ENCODE results near the gene FAM13C.

Gene FAM13C

DNA sequence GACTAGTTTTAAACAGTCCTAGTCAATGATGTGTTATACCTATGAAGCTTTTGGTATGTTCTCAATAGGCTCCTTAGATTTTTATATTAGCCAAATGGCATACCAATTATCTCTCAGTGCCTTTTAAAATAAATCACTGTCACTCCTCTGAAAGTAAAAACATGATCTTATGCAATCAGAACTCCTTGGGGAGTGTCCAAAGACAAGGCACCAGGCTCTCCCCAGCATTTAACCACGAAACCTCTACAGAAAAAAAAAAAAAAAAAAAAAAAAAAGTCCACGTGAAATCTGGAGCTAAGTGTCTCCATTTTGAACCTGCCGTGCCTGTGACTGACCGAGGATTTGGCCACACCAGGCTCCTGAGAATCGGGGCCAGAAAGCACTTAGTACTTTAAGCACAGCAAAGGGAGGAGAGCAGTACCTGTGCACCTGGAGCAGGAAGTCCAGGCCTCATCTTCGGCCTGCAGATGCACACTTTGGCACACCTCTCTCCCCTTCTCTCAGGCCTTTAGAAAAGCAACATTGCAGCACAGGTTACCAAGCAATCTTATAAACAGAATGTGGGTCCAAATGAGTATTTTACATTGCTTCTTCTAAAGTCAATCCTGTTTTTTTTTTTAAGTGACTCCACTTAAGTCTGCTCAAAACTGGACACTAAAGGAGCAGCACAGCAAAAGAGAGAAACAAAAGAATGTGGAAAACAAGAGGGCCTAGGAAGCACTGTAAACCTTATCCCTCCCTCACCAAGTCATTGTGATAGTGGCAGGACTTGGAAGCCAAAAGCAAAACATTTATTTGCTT, 1.5 kb downstream of the FAM13C start:
- no peak for DNase-seq

- DNase-seq, result no peak
Measured at GRCh38 chr10:59358576-59358975, 3.8 kb downstream of the FAM13C start.

GRCh38 chr10:59354434-59354833, 7.9 kb downstream of the FAM13C start:
- no peak for DNase-seq

DNA sequence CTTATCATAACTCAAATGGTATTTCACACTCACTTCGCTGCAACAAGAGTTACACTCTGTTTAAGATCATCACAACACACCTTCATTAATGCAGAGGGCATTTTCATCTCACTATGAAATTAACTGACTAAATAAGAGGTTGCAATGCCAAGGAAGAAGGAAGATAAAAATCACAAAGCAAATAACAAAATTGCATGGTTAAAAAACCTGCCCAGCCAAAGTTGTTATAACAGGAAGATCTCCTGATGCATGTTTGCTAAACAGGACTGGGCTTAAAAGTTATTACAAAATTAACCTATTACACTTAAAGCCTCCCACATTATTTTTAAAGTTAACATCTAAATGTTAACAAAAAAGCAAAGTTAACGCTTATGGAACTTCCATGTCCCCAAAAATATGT, 11.8 kb downstream of the FAM13C start:
- DNase-seq, result no peak

- DNase-seq, result no peak
Measured at GRCh38 chr10:59346321-59346720, 16.0 kb downstream of the FAM13C start.

DNA sequence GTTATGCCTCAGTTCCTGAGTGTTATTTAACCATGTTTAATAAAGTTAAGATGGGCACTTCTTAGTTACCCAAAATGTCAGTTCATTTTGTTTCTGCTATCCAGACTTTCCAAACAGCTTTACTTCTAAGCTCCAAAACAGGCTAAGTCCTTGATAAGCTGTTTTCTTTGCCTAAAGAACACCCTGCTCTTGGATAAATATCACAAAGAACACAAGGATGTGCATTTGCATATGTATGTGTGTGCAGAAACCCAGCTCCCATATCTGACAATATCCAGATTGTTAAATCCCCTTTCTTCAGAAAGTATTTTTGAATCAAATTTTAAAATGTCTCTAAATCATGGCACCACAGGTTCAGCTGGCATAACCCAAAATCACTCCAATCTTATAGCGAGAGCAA, 19.6 kb downstream of the FAM13C start:
- no peak for DNase-seq

DNA sequence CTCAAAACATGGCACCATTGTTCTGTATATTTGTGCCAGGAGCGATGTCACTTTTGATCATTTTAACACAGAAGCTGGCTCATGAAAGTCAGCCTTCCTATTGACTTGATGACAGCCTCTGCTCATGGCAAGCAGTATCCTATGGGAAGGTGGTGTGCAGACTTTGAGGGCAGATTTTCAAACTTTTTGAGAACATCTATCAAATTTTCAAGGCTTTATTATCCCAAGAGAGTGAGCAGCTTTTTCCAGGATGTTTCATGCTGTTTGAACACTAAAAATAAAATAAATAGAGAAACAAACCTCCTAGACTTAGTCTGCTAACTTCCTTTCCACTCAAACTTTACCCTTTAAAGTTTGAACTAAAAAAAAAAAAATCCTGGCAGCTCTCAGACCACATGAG, 20.3 kb downstream of the FAM13C start:
- no peak for DNase-seq

GRCh38 chr10:59340285-59340684, 22.1 kb downstream of the FAM13C start:
- DNase-seq, result no peak

GRCh38 chr10:59339351-59339750, 23.0 kb downstream of the FAM13C start:
- DNase-seq, result no peak

DNA sequence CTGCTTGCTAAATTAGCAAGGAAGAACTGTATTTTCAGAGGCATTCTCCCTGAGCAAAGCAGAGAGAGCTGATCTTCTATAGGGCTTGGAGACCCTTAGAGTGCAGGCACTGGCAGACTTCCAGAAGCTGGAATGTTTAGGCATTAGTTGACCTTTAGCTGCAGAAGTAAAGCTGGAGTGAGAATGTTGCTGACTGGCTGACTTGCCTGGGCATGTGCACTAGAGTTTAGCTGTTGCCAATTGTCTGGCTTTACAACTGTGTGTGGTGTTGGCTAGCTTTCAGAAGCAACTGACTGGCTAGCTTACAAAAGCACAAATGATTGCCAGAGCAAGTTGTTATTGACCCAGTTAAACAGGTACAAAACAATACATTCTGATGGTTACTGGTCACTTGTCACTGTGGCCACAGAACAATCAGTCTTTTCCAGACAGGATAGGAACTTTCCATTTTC, 25.1 kb downstream of the FAM13C start:
- no peak for DNase-seq

DNA sequence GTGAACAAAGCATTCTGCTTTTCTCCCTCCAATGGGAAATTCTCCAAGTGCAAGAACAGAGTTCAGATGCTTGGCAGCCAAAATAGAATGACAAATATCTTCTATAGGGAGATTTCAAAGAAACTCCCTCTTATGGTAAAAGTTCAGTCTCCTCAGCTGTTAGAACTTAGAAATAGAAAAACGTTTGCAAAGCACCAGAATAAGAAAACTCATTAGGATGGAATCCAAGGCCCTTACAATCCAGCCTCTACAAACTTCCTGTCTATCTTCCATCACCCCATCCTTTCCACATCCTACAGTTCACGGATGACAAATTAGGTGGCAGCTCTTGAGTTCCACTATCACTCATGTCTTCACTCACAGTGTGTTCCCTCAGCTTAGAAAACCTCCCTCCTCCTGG, 25.7 kb downstream of the FAM13C start:
- no peak for DNase-seq

DNA sequence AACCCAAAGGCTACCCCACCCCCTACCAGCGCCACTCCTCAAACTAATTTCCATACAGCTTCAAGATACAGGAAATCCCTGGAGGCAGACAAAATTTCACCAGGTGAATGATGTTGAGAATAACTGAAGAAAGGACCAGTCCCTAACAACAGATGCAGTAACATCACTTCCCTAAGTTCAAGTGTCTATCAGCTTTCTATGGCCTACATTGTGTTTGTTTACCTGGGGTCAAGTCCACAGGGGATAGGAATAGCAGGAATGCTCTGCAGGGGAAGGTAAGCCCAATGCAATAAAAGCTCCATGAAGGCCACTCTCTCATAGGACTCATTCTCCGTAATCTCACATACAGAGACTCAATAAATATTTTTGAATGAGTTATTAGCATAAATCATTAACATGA, 26.9 kb downstream of the FAM13C start:
- no peak for DNase-seq

- DNase-seq, result no peak
Measured at GRCh38 chr10:59333701-59334100, 28.6 kb downstream of the FAM13C start.

DNA sequence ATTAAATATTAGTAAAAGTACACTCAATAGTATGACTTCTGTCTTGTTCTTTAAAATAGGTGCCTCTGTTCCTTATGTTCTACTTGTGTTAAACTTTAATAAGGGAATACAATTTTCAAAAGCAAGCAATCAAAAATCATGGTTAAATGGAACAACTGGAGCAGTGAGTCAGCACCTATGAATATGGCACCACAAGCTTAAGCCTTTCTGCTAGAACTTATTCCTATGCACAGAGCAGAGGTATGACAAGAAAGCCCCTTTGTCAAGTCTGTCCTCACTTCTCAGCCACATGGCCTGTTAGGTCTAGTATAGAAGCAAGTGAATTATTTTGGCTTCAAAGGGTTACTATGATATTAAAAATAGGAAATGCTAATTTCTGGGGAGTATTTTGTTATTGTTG, 29.8 kb downstream of the FAM13C start:
- DNase-seq, result no peak

GRCh38 chr10:59331661-59332060, 30.7 kb downstream of the FAM13C start:
- no peak for DNase-seq

DNA sequence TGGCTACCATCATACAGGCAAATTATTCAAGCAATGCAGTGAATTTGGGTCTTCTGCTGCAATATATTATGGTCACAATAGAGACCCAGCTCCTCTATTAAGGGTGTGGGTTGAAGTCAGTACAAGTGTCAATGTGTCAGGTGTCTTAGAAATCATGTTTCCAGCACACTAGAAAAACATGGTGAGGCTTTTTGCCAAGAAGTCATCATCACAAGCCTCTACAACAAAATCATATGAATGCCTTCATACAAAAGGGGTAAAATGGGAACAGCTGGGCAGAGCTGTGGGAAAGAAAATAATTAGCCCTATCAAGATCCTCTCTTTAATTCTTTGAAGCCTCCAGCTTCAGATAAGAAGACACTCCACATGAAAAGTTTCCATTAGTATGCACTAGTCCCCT, 37.2 kb downstream of the FAM13C start:
- DNase-seq, result no peak

DNA sequence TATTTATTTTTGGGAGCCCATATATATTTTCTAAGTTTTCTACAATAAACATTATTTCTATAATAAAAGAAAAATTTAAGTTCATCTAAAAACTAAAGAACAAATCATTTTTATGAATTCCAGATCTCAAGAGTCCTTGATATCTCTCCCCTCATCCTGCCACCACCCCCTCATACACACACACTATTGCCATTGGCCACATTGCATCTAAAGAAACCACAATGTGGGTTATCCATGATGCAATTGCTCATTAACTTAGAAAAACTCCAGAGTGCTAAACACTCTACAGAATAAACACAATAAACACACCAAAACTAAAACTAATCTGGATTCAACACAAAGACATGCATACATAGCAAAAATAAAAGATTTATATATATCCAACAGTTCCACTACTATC, 37.8 kb downstream of the FAM13C start:
- no peak for DNase-seq

DNA sequence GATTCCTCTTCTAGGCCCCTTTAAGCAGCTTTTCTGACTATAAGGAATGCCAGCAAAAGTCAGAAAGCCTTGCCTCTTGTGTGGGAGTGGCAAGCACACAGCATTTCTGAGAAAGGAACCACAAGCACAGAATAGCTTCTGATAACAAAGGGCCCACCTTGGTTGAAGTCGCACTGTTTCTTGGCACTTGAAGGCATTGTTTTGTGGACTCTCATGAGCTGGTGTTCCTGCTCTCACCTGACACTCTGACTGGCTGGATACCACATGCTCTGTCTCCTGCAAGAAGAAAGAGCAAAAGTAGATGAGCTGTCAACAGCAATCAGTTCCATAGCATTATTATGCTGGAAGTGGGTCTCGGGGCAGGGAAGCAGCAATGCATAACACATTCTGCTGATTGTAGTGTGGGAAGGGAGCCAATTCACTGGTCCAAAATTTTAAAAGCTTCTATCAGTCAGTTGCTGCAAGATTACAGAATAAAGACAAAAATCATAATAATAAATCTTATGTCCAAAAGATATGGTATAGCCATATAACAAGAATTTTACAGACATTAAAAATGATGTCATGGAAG, 38.4 kb downstream of the FAM13C start:
- DNase-seq, result no peak

- no peak for DNase-seq
Measured at GRCh38 chr10:59323036-59323459, 39.3 kb downstream of the FAM13C start.

DNA sequence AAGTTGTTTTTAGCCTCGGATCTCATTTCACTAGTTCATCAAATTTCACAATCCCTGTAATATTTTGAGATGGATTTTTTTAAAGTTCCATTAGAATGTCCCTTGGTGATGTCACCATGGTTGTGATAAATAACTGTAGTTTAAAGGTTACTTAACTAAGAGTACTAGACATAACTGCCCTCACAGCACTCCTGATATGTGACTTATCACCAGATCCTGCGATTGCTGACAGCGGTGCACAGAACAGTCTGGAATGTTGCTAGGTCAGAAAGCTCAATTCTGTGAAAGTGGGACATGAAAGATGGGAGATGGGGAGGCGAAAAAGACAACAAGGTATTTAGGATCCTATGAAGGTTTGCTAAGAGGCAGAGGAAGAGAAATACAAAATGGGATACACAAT, 40.2 kb downstream of the FAM13C start:
- DNase-seq, result no peak

DNA sequence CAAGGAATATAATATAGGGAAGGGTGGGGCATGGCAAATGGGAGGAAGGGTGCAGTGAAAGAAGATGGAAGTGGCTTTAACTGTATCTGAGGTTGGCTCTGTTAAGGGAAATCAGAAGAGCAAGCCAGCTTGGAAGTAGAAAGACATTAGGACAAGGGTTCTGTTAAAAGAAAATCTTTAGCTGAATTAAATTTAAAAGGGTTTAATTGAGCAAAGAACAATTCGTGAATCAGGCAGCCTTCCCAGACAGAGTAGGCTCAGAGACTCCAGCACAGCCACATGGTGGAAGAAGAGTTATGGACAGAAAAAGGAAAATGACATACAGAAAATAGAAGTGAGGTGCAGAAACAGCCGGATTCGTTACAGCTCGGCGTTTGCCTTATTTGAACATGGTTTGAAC, 42.0 kb downstream of the FAM13C start:
- DNase-seq, result no peak

- DNase-seq, result no peak
Measured at GRCh38 chr10:59319854-59320253, 42.5 kb downstream of the FAM13C start.

GRCh38 chr10:59317066-59317465, 45.3 kb downstream of the FAM13C start:
- DNase-seq, result no peak

DNA sequence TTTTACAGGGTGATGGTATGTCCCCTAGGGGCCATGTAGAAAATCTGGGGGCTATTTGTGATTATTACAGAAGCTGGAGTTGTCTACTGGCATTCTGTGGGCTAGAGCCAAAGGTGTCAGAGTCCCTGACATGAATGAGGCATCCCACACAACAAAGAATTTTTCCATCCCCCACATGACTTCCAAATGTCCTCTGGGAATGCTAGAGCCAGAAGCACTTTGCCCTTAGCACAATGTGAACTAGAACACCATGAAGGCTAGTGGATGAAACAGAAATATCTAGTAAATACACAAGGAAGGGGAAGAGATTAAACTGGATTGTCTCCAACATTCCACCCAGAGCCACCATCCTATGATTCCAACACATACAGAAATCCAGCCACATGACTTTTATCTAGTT, 46.9 kb downstream of the FAM13C start:
- no peak for DNase-seq

DNA sequence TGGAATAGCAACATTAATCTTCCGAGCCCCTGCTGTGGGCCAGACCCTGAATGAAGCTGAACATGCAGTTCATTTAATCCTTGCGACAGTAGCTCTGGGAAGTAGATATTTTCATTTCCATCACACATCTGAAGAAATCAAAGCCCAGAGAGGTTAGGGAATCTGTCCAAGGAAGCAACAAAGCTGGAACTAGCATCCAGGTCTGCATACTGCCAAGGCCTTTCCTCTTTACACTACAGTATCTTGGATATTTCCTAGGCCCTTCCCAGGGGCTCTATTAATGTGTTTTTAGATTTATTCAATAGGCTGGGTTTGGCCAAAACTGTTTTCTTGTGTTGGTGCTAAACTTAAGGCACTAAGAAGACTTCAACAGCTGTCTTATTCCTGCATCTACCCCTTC, 48.1 kb downstream of the FAM13C start:
- DNase-seq, result no peak

Measured in NK-92 treated with Interleukin-12 subunit alpha and Interleukin-12 subunit beta, amount 100 ng/mL, for 24 hours (cell line).